NCI-H2171 (cell line): ENCODE data around the gene USP17L15.
"Not testable (repeated sequence)": the region's sequence is repeated elsewhere in the genome, so short reads cannot be mapped to it uniquely, and the experiment has no call there.

Source experiments
- DNase-seq: peaks from one replicate; lab custom pipeline; 2025; lab: John Stamatoyannopoulos, UW

The USP17L15 gene, protein sequence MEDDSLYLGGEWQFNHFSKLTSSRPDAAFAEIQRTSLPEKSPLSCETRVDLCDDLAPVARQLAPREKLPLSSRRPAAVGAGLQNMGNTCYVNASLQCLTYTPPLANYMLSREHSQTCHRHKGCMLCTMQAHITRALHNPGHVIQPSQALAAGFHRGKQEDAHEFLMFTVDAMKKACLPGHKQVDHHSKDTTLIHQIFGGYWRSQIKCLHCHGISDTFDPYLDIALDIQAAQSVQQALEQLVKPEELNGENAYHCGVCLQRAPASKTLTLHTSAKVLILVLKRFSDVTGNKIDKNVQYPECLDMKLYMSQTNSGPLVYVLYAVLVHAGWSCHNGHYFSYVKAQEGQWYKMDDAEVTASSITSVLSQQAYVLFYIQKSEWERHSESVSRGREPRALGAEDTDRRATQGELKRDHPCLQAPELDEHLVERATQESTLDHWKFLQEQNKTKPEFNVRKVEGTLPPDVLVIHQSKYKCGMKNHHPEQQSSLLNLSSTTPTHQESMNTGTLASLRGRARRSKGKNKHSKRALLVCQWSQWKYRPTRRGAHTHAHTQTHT

DNA sequence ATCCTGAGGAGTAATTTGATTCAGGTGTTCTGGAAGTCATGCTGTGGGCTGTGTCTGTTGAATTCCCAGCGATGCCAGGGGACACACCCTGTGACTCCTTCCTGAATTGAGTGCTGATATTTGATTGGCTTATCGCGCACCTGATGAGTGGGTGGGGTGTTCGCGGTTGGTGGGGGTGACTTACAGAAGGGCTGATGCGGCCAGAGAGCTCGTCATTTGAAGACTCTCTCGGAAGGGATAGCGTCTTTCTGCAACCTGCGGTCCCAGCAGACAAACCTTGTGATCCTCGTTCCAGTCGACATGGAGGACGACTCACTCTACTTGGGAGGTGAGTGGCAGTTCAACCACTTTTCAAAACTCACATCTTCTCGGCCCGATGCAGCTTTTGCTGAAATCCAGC, at the start of gene USP17L15:
Gene USP17L15, plus strand, starts transcription at position 301 of the 400 bp plus-strand sequence. Its CDS starts 0 bp downstream, at position 301.
- DNase-seq = not testable (repeated sequence)

DNA sequence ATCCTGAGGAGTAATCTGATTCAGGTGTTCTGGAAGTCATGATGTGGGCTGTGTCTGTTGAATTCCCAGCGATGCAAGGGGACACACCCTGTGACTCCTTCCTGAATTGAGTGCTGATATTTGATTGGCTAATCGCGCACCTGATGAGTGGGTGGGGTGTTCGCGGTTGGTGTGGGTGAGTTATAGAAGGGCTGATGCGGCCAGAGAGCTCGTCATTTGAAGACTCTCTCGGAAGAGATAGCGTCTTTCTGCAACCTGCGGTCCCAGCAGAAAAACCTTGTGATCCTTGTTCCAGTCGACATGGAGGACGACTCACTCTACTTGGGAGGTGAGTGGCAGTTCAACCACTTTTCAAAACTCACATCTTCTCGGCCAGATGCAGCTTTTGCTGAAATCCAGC, 23.8 kb upstream of the USP17L15 start, which contains the start of gene USP17L10:
Gene USP17L10, plus strand, starts transcription at position 301 of the 400 bp plus-strand sequence. Its CDS starts 0 bp downstream, at position 301.
- not testable (repeated sequence) for DNase-seq

DNA sequence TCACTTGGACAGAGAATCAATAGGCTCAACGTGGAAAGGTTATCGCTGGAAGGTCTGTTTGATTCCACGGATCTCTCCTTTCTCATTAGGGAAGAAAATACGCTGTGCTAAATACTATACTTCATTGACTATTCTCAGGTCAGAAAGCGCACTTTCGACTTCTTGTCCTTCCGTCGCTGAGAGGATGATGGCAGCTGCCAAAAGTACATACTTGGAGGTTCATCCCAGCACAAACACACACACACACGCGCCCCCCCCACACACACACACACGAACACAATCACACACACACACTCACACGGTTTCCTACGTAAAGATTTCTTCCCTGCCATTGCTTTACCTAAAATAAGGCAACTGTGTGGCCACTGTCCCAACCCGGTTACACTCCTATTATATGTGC, 19.5 kb upstream of the USP17L15 start:
- DNase-seq = not testable (repeated sequence)

DNA sequence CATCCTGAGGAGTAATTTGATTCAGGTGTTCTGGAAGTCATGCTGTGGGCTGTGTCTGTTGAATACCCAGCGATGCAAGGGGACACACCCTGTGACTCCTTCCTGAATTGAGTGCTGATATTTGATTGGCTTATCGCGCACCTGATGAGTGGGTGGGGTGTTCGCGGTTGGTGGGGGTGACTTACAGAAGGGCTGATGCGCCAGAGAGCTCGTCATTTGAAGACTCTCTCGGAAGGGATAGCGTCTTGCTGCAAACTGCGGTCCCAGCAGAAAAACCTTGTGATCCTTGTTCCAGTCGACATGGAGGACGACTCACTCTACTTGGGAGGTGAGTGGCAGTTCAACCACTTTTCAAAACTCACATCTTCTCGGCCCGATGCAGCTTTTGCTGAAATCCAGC, 19.1 kb upstream of the USP17L15 start, which contains the start of gene USP17L11:
Gene USP17L11, plus strand, starts transcription at position 301 of the 400 bp plus-strand sequence. Its CDS starts 0 bp downstream, at position 301.
- DNase-seq = not testable (repeated sequence)

DNA sequence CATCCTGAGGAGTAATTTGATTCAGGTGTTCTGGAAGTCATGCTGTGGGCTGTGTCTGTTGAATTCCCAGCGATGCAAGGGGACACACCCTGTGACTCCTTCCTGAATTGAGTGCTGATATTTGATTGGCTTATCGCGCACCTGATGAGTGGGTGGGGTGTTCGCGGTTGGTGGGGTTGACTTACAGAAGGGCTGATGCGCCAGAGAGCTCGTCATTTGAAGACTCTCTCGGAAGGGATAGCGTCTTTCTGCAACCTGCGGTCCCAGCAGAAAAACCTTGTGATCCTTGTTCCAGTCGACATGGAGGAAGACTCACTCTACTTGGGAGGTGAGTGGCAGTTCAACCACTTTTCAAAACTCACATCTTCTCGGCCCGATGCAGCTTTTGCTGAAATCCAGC, 14.3 kb upstream of the USP17L15 start, which contains the start of gene USP17L12:
Gene USP17L12, plus strand, starts transcription at position 301 of the 400 bp plus-strand sequence. Its CDS starts 0 bp downstream, at position 301.
- DNase-seq = not testable (repeated sequence)

DNA sequence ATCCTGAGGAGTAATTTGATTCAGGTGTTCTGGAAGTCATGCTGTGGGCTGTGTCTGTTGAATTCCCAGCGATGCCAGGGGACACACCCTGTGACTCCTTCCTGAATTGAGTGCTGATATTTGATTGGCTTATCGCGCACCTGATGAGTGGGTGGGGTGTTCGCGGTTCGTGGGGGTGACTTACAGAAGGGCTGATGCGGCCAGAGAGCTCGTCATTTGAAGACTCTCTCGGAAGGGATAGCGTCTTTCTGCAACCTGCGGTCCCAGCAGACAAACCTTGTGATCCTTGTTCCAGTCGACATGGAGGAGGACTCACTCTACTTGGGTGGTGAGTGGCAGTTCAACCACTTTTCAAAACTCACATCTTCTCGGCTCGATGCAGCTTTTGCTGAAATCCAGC, 9.6 kb upstream of the USP17L15 start, which contains the start of gene USP17L13:
Gene USP17L13, plus strand, starts transcription at position 301 of the 400 bp plus-strand sequence. Its CDS starts 0 bp downstream, at position 301.
- DNase-seq = not testable (repeated sequence)

DNA sequence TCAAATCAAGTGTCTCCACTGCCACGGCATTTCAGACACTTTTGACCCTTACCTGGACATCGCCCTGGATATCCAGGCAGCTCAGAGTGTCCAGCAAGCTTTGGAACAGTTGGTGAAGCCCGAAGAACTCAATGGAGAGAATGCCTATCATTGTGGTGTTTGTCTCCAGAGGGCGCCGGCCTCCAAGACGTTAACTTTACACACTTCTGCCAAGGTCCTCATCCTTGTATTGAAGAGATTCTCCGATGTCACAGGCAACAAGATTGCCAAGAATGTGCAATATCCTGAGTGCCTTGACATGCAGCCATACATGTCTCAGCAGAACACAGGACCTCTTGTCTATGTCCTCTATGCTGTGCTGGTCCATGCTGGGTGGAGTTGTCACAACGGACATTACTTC, 3.9 kb upstream of the USP17L15 start:
- not testable (repeated sequence) for DNase-seq

DNA sequence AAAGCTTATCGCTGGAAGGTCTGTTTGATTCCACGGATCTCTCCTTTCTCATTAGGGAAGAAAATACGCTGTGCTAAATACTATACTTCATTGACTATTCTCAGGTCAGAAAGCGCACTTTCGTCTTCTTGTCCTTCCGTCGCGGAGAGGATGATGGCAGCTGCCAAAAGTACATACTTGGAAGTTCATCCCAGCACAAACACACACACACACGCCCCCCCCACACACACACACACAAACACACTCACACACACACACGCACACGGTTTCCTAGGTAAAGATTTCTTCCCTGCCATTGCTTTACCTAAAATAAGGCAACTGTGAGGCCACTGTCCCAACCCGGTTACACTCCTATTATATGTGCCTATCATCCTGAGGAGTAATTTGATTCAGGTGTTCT, 4.3 kb downstream of the USP17L15 start:
- not testable (repeated sequence) for DNase-seq

DNA sequence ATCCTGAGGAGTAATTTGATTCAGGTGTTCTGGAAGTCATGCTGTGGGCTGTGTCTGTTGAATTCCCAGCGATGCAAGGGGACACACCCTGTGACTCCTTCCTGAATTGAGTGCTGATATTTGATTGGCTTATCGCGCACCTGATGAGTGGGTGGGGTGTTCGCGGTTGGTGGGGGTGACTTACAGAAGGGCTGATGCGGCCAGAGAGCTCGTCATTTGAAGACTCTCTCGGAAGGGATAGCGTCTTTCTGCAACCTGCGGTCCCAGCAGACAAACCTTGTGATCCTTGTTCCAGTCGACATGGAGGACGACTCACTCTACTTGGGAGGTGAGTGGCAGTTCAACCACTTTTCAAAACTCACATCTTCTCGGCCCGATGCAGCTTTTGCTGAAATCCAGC, 9.4 kb downstream of the USP17L15 start, which contains the start of gene USP17L17:
Gene USP17L17, plus strand, starts transcription at position 301 of the 400 bp plus-strand sequence. Its CDS starts 0 bp downstream, at position 301.
- not testable (repeated sequence) for DNase-seq

DNA sequence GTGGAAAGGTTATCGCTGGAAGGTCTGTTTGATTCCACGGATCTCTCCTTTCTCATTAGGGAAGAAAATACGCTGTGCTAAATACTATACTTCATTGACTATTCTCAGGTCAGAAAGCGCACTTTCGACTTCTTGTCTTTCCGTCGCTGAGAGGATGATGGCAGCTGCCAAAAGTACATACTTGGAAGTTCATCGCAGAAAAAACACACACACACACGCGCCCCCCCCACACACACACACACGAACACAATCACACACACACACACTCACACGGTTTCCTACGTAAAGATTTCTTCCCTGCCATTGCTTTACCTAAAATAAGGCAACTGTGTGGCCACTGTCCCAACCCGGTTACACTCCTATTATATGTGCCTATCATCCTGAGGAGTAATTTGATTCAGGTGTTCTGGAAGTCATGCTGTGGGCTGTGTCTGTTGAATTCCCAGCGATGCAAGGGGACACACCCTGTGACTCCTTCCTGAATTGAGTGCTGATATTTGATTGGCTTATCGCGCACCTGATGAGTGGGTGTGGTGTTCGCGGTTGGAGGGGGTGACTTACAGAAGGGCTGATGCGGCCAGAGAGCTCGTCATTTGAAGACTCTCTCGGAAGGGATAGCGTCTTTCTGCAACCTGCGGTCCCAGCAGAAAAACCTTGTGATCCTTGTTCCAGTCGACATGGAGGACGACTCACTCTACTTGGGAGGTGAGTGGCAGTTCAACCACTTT, 13.9 kb downstream of the USP17L15 start, which contains the start of gene USP17L18:
Gene USP17L18, plus strand, starts transcription at position 678 of the 728 bp plus-strand sequence. Its CDS starts 0 bp downstream, at position 678.
- DNase-seq = not testable (repeated sequence)

DNA sequence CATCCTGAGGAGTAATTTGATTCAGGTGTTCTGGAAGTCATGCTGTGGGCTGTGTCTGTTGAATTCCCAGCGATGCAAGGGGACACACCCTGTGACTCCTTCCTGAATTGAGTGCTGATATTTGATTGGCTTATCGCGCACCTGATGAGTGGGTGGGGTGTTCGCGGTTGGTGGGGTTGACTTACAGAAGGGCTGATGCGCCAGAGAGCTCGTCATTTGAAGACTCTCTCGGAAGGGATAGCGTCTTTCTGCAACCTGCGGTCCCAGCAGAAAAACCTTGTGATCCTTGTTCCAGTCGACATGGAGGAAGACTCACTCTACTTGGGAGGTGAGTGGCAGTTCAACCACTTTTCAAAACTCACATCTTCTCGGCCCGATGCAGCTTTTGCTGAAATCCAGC, 18.9 kb downstream of the USP17L15 start, which contains the start of gene USP17L19:
Gene USP17L19, plus strand, starts transcription at position 301 of the 400 bp plus-strand sequence. Its CDS starts 0 bp downstream, at position 301.
- not testable (repeated sequence) for DNase-seq

DNA sequence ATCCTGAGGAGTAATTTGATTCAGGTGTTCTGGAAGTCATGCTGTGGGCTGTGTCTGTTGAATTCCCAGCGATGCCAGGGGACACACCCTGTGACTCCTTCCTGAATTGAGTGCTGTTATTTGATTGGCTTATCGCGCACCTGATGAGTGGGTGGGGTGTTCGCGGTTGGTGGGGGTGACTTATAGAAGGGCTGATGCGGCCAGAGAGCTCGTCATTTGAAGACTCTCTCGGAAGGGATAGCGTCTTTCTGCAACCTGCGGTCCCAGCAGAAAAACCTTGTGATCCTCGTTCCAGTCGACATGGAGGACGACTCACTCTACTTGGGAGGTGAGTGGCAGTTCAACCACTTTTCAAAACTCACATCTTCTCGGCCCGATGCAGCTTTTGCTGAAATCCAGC, 23.6 kb downstream of the USP17L15 start, which contains the start of gene USP17L20:
Gene USP17L20, plus strand, starts transcription at position 301 of the 400 bp plus-strand sequence. Its CDS starts 0 bp downstream, at position 301.
- DNase-seq = not testable (repeated sequence)

DNA sequence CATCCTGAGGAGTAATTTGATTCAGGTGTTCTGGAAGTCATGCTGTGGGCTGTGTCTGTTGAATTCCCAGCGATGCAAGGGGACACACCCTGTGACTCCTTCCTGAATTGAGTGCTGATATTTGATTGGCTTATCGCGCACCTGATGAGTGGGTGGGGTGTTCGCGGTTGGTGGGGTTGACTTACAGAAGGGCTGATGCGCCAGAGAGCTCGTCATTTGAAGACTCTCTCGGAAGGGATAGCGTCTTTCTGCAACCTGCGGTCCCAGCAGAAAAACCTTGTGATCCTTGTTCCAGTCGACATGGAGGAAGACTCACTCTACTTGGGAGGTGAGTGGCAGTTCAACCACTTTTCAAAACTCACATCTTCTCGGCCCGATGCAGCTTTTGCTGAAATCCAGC, 28.4 kb downstream of the USP17L15 start, which contains the start of gene USP17L21:
Gene USP17L21, plus strand, starts transcription at position 301 of the 400 bp plus-strand sequence. Its CDS starts 0 bp downstream, at position 301.
- DNase-seq = not testable (repeated sequence)

DNA sequence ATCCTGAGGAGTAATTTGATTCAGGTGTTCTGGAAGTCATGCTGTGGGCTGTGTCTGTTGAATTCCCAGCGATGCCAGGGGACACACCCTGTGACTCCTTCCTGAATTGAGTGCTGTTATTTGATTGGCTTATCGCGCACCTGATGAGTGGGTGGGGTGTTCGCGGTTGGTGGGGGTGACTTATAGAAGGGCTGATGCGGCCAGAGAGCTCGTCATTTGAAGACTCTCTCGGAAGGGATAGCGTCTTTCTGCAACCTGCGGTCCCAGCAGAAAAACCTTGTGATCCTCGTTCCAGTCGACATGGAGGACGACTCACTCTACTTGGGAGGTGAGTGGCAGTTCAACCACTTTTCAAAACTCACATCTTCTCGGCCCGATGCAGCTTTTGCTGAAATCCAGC, 33.1 kb downstream of the USP17L15 start, which contains the start of gene USP17L22:
Gene USP17L22, plus strand, starts transcription at position 301 of the 400 bp plus-strand sequence. Its CDS starts 0 bp downstream, at position 301.
- not testable (repeated sequence) for DNase-seq

DNA sequence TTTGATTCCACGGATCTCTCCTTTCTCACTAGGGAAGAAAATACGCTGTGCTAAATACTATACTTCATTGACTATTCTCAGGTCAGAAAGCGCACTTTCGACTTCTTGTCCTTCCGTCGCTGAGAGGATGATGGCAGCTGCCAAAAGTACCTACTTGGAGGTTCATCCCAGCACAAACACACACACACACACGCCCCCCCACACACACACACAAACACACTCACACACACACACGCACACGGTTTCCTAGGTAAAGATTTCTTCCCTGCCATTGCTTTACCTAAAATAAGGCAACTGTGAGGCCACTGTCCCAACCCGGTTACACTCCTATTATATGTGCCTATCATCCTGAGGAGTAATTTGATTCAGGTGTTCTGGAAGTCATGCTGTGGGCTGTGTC, 37.5 kb downstream of the USP17L15 start:
- DNase-seq = not testable (repeated sequence)
